Smooth muscle cell (in vitro differentiated cells): ENCODE measurements around the gene CDC34. TPM values are rescaled to one million over a fixed set of nuclear protein-coding genes. Genes with fewer than 3 reads are reported as not detected.

Source experiments
- DNase-seq: peaks from one replicate; lab custom pipeline; 2025; ENCODE audit not compliant: unreplicated experiment; lab: John Stamatoyannopoulos, UW
- H2AFZ ChIP-seq: fragments of 200-600 bp; sonication (generic); 2 replicates; pipeline ENCODE4 v1.6.0; 2016; ENCODE audit warnings: antibody characterized with exemption, low read depth, mild to moderate bottlenecking
- H3F3A ChIP-seq: fragments of 200-600 bp; sonication (generic); 2 replicates; pipeline ENCODE4 v1.6.0; 2017; ENCODE audit warnings: antibody characterized with exemption, low read depth
- H3K27ac ChIP-seq: fragments of 200-600 bp; sonication (generic); 2 replicates; pipeline ENCODE4 v1.5.1; 2016; ENCODE audit warnings: low read depth, mild to moderate bottlenecking
- H3K27me3 ChIP-seq: fragments of 200-600 bp; sonication (generic); 2 replicates; pipeline ENCODE4 v1.6.1; 2016; ENCODE audit warnings: low read depth, mild to moderate bottlenecking
- H3K36me3 ChIP-seq: fragments of 200-600 bp; sonication (generic); 2 replicates; pipeline ENCODE4 v1.5.1; 2016; ENCODE audit warnings: low read depth
- H3K4me1 ChIP-seq: fragments of 200-600 bp; sonication (generic); 2 replicates; pipeline ENCODE4 v1.5.1; 2016; ENCODE audit warnings: low read depth
- H3K4me2 ChIP-seq: fragments of 200-600 bp; sonication (generic); 2 replicates; pipeline ENCODE4 v1.6.0; 2016; ENCODE audit warnings: mild to moderate bottlenecking
- H3K4me3 ChIP-seq: fragments of 200-600 bp; sonication (generic); 2 replicates; pipeline ENCODE4 v1.5.1; 2016; ENCODE audit warnings: mild to moderate bottlenecking
- H3K79me2 ChIP-seq: fragments of 200-600 bp; sonication (generic); 2 replicates; pipeline ENCODE4 v1.6.0; 2016; ENCODE audit warnings: low read depth, mild to moderate bottlenecking
- H3K9ac ChIP-seq: fragments of 200-600 bp; sonication (generic); 2 replicates; pipeline ENCODE4 v1.6.0; 2016; ENCODE audit warnings: low read depth
- H3K9me3 ChIP-seq: fragments of 200-600 bp; sonication (generic); replicated peaks from 2 replicates; pipeline ENCODE4 v1.5.1; 2016; ENCODE audit warnings: low read depth
- H4K20me1 ChIP-seq: fragments of 200-600 bp; sonication (generic); 2 replicates; pipeline ENCODE4 v1.6.0; 2016; ENCODE audit warnings: low read depth
- CTCF ChIP-seq: fragments of 200-600 bp; sonication (generic); IDR thresholded peaks from 2 replicates; pipeline ENCODE4 v1.5.1; 2017; ENCODE audit warnings: borderline replicate concordance, mild to moderate bottlenecking, antibody characterized with exemption; ENCODE audit not compliant: insufficient read depth, poor library complexity, severe bottlenecking
- WGBS: methylation state at CpG from one replicate; pipeline ENCODE4 v1.1.7; 2016; ENCODE audit warnings: low lambda C conversion rate; 5-methylcytosine and 5-hydroxymethylcytosine counted together
- polyA plus RNA-seq: library from polyadenylated mRNA; unstranded; fragments of >200 nt; fragmentation: Nextera tagmentation; extraction: Ambion mirVana; gene quantifications from 2 replicates; pipeline ENCODE4 v1.2.1, GENCODE V29; 2016
- total RNA-seq: library from RNA; depleted of rRNA; stranded (reverse); fragments of >200 nt; gene quantifications from 2 replicates; pipeline ENCODE4 v1.2.3, GENCODE V29; 2014

The CDC34 gene
- total and polyA plus RNA-seq, 2 experiments from 2014 or later = 67.7 to 151 TPM

DNA sequence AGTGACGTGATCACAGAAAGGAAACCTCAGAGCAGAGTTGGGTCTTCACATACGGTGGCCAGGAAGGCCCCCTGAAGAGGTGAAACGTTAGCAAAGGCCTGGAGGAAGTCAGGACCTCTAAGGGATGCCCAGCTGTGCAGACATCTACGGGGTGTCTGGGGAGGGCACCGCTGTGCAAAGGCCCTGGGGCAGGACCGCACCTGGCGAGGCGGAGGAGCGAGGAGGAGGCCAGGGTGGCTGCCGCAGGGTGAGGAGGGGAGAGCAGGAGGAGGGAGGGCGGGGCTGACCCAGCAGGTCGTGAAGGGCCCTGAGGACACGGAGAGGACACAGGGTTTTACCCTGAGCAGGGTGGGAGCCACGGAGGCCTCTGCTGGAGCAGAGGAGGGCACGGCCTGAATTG, 47.1 kb upstream of the CDC34 start:
- no peak for TF ChIP-seq CTCF
- H3K27ac ChIP-seq = no peak overlapping the region
- H4K20me1 ChIP-seq = no peaks in the 10 kb centered on the region
- H3F3A ChIP-seq = peaks cover 10% of the 10 kb centered on the region
- H3K27me3 ChIP-seq = no peaks in the 10 kb centered on the region
- H3K4me2 ChIP-seq = no peak overlapping the region
- 81% methylated on average over 7 of the region's 15 CpGs for WGBS
- no peak overlapping the region for H3K9ac ChIP-seq
- no peak for DNase-seq
- no peaks in the 10 kb centered on the region for H3K9me3 ChIP-seq
- H3K36me3 ChIP-seq = no peaks in the 10 kb centered on the region
- H3K4me1 ChIP-seq = peaks cover 11% of the 10 kb centered on the region
- H3K4me3 ChIP-seq = no peak overlapping the region
- H3K79me2 ChIP-seq = no peaks in the 10 kb centered on the region
- no peak overlapping the region for H2AFZ ChIP-seq

DNA sequence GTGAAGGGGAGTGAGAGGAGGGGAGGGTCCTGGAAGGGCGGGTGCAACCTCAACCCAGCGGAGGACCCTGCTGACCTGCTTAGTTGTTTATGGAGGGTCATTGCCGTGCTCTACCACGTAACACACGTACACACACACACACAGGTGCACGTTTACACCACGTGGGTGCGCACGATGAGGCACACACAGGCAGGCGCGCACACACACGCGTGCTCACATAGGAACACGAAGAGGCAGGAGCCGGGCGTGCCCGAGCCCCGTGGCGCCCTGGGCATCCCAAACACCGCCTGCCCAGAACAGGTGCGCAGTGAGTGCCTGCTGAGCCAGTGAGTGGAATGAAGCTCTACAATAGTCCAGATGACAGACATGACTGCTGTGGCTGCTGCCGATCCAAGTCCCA, 46.5 kb upstream of the CDC34 start:
- H2AFZ ChIP-seq = no peak overlapping the region
- no peak for TF ChIP-seq CTCF
- H3K4me2 ChIP-seq = no peak overlapping the region

DNA sequence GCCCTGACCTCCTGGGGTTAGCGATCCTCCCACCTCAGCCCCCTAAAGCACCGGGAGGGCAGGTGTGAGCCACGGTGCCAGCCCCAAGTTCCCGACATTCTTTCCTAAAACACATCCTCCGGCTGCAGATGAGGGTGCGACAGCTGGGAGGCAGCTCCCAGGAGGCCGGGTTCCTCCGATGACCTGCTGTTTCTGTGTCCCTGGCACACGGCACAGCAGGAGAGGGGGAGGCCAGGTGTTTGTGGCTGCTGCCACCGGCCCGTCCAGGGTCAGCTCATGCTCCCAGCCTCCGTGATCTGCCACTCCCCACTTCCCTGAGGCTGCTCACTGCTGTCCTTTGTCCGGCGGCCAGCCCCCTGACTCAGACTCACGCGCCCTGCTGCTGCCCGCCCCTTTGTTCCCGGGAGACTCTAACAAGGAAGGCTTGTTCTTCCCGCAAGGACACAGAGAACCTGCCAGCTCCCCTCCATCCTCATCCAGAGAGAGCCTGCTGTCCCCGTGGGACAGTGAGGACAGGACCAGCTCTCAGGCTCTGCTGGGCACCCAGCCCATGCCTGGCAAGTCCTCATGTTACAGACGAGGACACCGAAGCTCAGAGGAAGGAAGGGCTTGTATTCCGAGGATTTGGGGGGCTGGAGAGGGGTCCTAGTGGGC, 45.9 kb upstream of the CDC34 start:
- Histone ChIP-seq H3F3A (peaks cover 6% of the 10 kb centered on the region), H3K4me3 (no peak overlapping the region), H3K27ac (no peak overlapping the region), H4K20me1 (no peaks in the 10 kb centered on the region), H3K9ac (no peak overlapping the region), H2AFZ (no peak overlapping the region), H3K4me2 (no peak overlapping the region), H3K9me3 (no peaks in the 10 kb centered on the region), H3K4me1 (peaks cover 16% of the 10 kb centered on the region), H3K36me3 (no peaks in the 10 kb centered on the region), H3K27me3 (no peaks in the 10 kb centered on the region), H3K79me2 (no peaks in the 10 kb centered on the region)
- no peak for DNase-seq
- 49% methylated on average over 23 of the region's 23 CpGs for WGBS
- TF ChIP-seq CTCF = no peak

More for the DNA sequence above, 46.5 kb upstream of the CDC34 start:
- WGBS = 91% methylated on average over 21 of the region's 22 CpGs
- Histone ChIP-seq H3K9me3 (no peaks in the 10 kb centered on the region), H3K27me3 (no peaks in the 10 kb centered on the region), H3K36me3 (no peaks in the 10 kb centered on the region), H3K4me1 (peaks cover 14% of the 10 kb centered on the region), H3K9ac (no peak overlapping the region), H3K27ac (no peak overlapping the region), H4K20me1 (no peaks in the 10 kb centered on the region), H3K4me3 (no peak overlapping the region), H3K79me2 (no peaks in the 10 kb centered on the region), H3F3A (peaks cover 10% of the 10 kb centered on the region)
- DNase-seq = no peak
